LNCaP clone FGC (cell line): ENCODE data around the gene PCBP1.

ENCODE experiments used
- DNase-seq: peaks from one replicate; pipeline ENCODE4 v3.0.0-alpha.2; 2011; ENCODE audit warnings: low read depth
- H3K4me3 ChIP-seq: 2 replicates; pipeline ENCODE4 v1.5.1; 2011; ENCODE audit warnings: mild to moderate bottlenecking, low read depth, low read length, control low read depth
- CTCF ChIP-seq: IDR thresholded peaks from 2 replicates; pipeline ENCODE4 v1.5.1; 2012; ENCODE audit warnings: mild to moderate bottlenecking; ENCODE audit not compliant: control insufficient read depth, insufficient read depth; ENCODE audit errors: extremely low read depth

Gene PCBP1

GRCh38 chr2:70062270-70062669 is 25.0 kb upstream of the PCBP1 start:
- no peak for TF ChIP-seq CTCF
- H3K4me3 ChIP-seq: no peak overlapping the region
- DNase-seq: no peak

GRCh38 chr2:70068119-70068518 is 19.2 kb upstream of the PCBP1 start:
- TF ChIP-seq CTCF: no peak
- no peak overlapping the region for H3K4me3 ChIP-seq
- DNase-seq: no peak

- H3K4me3 ChIP-seq: no peak overlapping the region
- no peak for TF ChIP-seq CTCF
- no peak for DNase-seq
Measured at GRCh38 chr2:70069049-70069448, 18.2 kb upstream of the PCBP1 start.

GRCh38 chr2:70070542-70071268 is 16.6 kb upstream of the PCBP1 start:
- H3K4me3 ChIP-seq: no peak overlapping the region
- TF ChIP-seq CTCF: peak; percentile 63
- DNase-seq: peak; percentile 40

- no peak overlapping the region for H3K4me3 ChIP-seq
- DNase-seq: no peak
- no peak for TF ChIP-seq CTCF
Measured at GRCh38 chr2:70073493-70073892, 13.8 kb upstream of the PCBP1 start.

- DNase-seq: no peak
- H3K4me3 ChIP-seq: no peak overlapping the region
- no peak for TF ChIP-seq CTCF
Measured at GRCh38 chr2:70078384-70078783, 8.9 kb upstream of the PCBP1 start.

GRCh38 chr2:70080610-70081200 is 6.6 kb upstream of the PCBP1 start:
- TF ChIP-seq CTCF: no peak
- no peak overlapping the region for H3K4me3 ChIP-seq
- no peak for DNase-seq
